ENCODE measurements around the gene MUTYH.
"Not testable (repeated sequence)": the region's sequence is repeated elsewhere in the genome, so short reads cannot be mapped to it uniquely, and the experiment has no call there.

Gene MUTYH

DNA sequence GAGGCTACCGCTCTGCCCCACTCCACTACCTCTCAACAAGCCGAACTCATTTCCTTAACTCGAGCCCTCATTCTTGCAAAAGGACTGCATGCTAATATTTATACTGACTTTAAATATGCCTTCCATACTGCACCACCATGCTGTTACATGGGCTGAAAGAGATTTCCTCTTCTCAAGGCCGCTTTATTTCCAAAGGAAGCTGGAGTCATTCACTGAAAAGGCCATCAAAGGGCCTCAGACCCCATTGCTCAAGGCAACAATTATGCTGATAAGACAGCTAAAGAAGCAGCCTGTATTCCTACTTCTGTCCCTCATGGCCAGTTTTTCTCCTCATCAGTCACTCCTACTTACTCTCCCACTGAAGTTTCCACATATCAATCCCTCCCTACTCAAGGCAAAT lies 20.5 kb downstream of the MUTYH start:
- DNase-seq: no peak

DNA sequence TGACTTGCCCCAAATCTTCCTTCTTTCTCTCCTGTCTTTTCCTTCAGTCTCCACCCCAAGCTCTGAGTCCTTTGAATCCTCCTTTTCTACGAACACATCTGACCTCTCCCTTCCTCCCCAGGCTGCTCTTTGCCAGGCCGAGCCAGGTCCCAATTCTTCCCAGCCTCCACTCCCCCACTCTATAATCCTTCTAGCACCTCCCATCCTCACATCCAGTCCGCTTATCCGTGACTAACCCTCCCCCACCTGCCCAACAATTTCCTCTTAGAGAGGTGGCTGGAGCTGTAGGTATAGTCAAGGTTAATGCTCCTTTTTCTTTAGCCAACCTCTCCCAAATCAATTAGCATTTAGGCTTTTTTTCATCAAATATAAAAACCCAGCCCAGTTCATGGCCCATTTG lies 23.1 kb downstream of the MUTYH start:
- no peak for DNase-seq

DNA sequence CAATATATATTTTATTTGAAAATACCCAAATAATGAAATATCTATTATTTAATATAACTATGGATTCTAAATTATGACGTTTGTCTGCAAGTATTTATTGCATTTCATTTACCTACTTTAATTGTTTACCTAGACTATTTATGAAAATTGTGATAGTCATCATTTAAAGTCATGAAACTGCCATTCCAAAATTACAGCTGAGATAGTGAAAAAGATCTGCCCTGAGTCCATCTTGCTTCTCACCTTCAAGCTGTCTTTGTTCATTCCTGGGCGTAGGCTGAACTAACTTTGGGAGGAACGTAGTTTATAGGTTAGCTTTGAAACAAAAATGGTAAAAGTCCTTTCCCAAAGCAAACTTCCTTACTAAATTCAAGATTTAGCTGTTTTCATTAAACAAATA lies 26.0 kb downstream of the MUTYH start:
- no peak for DNase-seq

DNA sequence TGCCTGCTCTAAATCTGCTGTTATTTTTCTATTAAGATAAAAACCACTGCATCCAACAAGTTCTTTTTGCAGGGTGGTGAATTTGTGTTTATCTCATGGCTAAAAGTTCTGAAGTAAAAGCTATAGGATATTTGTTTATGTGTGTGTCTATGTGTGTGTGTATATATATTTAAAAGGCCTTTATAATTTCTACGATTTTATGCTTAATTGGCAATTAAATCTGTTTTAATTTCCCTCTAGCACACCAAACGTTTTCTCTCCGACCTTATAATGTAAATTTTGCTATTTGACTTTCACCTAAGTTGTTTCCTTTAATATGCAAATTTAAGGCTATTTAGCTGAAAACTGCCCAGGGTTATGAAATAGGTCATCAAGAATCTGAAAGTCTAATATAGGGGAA lies 33.3 kb downstream of the MUTYH start:
- no peak for DNase-seq

DNA sequence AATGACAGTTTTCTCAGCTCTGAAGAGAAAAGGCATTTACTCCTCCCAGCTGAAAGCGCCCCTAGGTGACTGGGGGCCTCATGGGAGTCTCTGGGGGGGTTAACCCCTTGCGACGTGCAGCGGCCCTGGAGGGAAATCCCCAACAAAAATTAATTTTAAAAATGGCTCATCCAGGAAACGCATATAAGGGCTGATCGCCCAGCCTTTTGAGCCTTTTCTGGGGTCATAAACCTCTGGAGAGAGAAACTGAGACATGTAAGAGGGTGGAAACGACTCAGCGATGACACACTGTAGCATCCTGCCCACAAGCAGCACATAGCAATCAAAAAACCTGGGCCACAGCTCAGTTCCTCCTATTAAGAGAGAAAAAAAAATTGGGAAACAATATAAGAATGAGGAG lies 33.9 kb downstream of the MUTYH start:
- no peak for DNase-seq

DNA sequence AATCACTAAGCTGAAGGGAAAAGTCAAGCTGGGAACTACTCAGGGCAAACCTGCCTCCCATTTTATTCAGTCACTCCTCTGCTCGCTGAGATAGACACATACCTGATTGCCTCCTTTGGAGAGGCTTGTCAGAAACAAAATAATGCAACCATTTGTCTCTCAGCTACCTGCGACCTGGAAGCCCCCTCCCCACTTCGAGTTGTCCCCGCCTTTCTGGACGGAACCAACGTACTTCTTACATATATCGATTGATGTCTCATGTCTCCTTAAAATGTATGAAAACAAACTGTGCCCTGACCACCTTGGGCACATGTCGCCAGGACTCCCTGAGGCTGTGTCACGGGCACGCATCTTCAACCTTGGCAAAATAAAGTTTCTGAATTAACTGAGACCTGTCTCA lies 35.0 kb downstream of the MUTYH start:
- DNase-seq: no peak

DNA sequence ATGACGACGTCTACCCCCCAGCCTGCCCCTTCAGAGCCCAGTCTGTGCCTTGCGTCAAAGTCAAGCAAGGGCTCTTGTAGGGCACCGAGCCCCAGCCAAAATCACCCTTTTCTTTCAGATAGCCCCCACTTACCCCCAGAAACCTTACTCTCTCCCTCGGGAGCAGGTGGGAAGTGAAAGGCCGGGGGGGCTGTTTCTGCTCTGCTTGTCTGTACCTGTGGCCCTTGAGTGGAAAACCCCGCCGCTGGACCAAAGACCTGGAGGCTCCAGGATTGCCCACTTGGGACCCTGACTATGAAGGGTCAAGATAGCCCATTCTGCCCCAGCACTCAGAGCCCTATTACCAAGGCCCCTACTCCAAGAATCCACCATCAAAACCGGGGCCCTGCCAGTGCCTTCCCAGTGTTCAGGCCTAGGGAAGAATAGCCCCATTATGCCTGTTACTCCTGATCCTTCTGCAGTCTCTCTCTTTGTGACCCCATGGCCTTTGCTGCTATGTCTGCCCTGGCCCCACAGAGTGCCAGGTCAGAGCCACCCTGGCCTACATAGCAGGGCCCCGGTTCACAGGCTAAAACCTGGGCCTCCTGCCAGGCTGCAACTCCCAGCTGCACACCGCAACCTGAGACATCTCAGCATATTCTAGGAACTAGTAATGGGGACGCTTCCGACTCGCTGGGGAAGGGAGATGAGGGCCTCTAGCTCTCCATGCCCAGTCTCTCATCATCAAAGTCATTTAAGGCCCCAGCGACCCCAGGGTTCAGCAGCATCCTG lies 35.7 kb downstream of the MUTYH start:
- DNase-seq: peak; percentile 45

DNA sequence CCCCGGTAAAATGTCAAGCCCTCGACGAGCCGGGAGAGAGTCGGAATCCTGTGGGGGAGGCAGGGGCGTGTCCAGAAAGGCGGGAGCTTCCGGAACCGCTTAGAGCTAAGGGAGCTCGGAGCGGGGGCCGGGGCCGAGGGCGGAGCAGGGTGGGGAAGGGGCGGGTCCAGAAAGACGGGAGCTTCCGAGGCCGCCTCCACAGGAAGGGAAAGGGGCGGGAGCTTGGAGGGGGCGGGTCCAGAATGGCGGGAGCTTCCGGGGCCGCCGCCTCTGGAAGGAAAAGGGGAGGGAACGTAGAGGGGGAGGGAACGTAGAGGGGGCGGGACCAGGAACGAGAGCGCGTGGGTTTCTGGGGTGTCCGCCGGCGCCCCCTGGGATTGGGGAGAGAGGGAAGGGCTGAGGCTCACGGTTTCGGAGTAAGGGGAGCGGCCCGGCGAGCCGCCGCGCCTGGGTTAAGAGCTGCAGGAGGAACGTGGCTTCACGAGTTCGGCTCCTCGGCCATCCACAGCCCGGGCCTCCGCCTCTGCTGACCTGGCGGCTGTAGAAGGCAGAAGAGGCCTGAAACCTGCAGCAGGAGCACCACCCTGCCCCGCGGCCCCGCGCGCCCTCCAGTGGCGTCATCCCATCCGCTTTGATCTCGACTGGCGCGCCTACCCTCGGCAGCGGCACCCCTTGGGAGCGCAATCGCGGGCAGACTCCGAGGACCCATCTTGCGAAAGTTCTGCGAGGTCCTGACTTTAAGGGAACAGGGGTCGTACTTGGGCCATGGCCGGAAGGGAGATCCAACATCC lies 36.5 kb downstream of the MUTYH start:
- DNase-seq: peak; percentile 99

DNA sequence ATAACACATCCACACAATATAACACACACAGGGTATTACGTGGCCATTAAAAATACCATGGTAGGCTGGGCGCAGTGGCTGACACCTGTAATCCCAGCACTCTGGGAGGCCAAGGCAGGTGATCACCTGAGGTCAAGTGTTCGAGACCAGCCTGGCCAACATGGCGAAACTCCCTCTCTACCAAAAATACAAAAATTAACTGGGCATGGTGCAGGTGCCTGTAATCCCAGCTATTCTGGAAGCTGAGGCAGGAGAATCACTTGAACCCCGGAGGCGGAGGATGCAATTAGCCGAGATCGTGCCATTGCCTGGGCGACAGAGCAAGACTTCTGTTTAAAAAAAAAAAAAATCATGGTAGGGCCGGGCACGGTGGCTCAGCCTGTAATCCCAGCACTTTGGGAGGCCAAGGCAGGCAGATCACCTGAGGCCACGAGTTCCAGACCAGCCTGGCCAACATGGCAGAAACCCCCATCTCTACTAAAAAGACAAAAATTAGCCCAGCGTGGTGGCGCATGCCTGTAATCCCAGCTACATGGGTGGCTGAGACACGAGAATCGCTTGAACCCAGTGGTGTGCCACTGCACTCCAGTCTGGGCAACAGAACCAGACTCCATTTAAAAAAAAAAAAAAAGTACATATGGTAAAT lies 37.6 kb downstream of the MUTYH start:
- no peak for DNase-seq

DNA sequence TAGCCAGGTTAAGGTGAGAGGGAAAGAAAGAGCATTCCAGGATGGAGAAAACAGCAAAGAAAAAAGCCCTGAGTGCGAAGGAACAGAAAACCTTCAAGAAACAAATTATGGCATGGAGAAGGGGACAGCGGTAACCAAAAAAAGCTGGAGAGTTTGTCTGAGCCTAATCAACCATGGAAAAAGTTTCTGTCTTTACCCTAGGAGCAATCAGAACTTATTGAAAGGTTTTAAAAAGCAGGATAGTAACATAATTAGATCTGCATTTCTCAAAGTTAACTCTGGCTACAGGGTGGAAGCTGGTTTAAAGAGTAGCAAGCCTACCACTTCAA lies 39.6 kb downstream of the MUTYH start:
- DNase-seq: no peak

DNA sequence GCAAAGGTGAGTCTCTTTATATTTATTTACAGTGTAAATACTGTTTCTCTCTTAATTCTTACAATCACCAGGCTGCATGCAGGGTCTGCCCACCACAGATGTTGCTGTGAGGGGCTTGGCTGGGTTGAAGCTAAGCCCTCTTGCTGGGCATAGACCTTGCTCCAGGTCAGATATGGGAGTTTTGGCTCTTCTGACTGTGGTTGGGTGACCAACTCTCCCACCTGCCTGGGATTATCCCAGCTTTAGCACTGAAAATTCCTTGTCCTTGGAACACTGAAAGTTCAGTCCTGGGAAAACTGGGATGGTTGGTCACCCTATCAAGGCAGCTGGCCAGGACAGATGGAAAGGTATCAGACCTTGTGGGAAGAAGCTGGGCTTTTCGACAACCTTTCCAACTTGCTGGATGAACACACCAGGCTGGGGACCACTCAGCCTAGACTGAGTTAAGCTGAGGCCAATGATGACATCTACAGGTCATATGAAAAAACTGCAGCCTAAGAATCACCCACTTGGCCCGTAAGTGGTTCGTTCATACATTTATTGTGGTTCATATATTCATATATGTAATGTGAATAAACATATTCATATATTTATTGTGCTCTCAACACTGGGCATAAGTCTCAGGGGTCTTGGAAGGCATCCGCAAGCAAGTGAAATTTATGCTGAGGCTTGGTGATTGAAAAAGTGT lies 40.1 kb downstream of the MUTYH start:
- DNase-seq: peak; percentile 56

DNA sequence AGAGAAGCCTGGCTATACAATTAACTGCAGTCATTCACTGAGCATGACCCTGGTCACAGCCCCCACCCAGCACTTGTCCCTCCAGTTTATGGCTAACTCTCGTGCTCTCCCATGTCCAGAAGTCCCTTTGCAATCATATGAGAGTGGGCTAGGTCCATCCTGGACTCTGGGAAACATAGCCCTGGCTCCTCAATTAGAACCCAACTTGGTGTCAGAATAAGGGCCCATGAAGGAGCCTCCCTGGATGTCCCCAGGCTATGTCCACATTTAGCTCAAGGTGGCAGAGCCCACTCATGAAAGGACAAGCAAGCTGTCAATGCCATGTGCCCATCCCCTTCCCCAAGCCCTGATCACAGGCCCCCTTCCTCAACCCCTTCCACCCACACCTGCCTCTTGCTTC lies 40.9 kb downstream of the MUTYH start:
- DNase-seq: no peak

DNA sequence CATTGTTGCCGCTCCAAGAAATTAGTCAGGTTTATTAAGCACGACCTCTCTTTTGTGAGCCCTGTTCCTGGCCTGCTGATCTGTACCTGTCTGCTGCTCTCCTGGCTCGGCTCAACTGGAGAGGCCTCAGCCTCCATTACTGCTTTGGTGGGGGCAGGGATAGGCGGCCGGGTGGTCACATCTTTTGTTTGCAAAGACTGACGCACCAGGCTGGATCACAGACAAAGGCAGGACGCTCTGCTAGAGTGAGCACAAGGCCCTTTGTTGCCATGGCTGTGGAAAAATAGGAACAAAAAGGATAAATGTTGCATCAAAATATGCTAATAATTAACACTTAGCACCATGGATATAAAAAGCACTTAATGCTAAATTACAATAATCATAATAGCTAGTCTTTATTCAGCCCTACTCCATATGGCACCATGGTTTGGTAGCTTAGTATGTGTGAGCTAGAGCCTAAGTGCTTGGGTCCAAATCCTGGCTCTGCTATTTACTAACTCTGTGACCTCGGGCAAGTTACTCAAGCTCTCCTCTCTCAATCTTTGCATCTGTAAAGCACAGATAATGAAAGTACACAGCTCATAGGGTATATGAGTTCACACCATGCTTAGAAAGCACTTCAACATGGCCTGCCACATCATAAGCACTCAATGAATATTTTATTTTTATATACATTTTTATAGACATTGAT lies 42.4 kb downstream of the MUTYH start:
- DNase-seq: no peak

DNA sequence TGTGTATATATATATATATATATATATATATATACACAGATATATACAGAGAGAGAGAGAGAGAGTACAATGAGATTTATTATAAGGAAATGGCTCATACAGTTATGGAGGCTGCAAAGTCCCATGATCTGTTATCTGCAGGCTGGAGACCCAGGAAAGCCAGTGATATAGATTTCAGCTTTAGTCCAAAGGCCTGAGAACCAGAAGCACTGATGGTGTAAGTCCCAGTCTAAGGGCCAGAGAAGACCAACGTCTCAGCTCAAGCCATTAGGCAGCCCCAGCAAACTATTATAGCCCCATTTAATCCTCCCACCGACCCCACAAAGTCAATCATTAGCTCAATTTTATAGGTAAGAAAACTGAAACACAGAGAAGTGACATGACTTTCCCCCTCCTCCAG lies 48.5 kb downstream of the MUTYH start:
- no peak for DNase-seq

DNA sequence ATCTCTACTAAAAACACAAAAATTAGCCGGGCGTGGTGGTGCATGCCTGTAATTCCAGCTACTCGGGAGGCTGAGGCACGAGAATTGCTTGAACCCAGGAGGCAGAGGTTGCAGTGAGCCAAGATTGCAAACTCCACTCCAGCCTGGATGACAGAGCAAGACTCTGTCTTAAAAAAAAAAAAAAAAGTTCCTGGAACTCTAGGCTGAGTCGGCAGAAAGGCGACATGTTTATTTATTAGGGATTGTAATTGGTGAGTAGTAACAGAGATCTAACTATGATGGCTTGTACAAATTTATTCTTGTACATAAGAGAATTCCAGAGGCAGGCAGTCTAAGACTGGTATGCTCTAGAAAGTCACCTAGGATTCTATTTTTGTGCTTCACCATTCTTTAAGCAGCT lies 49.2 kb downstream of the MUTYH start:
- DNase-seq: not testable (repeated sequence)

DNA sequence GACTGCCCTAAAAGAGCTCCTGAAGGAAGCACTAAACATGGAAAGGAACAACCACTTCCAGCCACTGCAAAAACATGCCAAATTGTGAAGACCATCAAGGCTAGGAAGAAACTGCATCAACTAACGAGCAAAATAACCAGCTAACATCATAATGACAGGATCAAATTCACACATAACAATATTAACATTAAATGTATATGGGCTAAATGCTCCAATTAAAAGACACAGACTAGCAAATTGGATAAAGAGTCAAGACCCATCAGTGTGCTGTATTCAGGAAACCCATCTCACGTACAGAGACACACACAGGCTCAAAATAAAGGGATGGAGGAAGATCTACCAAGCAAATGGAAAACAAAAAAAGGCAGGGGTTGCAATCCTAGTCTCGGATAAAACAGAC lies 53.7 kb downstream of the MUTYH start:
- DNase-seq: not testable (repeated sequence)

DNA sequence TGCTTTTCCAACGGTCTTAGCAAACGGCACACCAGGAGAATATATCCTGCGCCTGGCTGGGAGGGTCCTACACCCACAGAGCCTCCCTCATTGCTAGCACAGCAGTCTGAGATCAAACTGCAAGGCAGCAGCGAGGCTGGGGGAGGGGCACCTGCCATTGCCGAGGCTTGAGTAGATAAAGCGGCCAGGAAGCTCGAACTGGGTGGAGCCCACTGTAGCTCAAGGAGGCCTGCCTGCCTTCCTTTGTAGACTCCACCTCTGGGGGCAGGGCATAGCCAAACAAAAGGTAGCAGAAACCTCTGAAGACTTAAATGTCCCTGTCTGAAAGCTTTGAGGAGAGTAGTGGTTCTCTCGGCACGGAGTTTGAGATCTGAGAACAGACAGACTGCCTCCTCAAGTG lies 55.4 kb downstream of the MUTYH start:
- DNase-seq: not testable (repeated sequence)

DNA sequence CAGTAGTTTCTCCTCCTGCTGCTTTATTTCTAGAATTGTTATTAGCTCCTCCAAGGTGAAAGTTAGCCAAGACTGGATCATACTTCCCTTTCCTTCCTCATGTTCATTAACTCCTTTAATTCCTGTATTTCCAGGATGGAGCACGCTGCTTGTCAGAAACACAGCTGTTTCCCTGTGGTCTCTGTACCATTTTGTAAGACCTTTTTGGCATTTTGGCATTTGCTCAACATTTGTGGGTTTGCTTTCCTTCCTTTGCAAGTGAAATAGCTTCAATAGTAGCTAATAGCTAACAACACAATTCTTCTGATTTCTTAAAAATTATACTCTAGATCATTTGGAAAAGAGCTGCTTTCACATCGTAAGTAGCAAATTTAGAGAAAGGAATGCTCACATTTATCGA lies 57.9 kb downstream of the MUTYH start:
- DNase-seq: no peak
